Esophagus muscularis mucosa (tissue), 3 donors: Measurements from ENCODE around the gene DPYD.

ENCODE experiments used
- POLR2A ChIP-seq: fragments of 450-650 bp; IDR thresholded peaks from one replicate; pipeline ENCODE4 v1.6.1; 2017; ENCODE audit warnings: antibody characterized with exemption, moderate library complexity, mild to moderate bottlenecking, low read depth
- TF ChIP-seq, protein P1 (sequence below), 3 experiments: fragments of 200-600 bp in 2 of 3; fragments of 450-650 bp in 1 of 3; sonication (generic) in 2 of 3; IDR thresholded peaks; one replicate each; pipeline ENCODE4 v1.5.1; 2017 to 2019; ENCODE audit warnings: antibody characterized with exemption in 3 of 3, mild to moderate bottlenecking in 2 of 3, moderate library complexity in 1 of 3

DNA sequence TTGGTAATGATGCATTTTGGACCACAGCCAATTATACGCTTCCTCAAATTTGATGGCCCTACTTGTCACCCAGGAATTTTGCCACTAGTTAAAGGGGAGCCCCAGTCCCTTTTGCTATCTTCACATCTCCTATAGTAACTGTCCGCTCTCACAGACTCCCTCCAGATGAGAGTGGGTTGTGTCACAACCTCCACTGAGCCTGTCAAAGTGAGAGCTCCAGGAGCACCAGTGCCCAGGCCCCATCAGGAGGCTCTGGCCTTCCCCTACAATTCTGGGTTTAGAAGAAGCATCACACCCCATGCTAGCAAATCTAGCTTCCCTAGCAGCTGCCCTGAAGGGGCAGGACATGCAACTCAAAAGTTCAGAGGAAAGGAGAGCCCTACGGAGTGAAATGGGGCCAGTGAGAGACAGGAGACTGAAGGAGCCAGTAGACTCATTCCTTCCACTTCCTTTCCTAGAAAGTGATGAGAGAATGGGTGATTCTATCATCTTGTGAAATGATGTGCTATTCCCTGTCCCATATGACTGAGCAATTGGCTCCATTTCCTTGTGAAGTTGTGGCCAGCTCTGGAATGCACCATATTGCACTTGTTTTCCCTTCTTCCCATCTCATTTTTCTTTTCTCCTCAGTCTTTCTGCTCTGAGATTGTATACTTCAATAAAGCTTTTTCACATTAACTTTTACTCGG lies 541.3 kb downstream of the DPYD start:
- TF ChIP-seq POLR2A = no peak
- TF ChIP-seq, protein P1, sequence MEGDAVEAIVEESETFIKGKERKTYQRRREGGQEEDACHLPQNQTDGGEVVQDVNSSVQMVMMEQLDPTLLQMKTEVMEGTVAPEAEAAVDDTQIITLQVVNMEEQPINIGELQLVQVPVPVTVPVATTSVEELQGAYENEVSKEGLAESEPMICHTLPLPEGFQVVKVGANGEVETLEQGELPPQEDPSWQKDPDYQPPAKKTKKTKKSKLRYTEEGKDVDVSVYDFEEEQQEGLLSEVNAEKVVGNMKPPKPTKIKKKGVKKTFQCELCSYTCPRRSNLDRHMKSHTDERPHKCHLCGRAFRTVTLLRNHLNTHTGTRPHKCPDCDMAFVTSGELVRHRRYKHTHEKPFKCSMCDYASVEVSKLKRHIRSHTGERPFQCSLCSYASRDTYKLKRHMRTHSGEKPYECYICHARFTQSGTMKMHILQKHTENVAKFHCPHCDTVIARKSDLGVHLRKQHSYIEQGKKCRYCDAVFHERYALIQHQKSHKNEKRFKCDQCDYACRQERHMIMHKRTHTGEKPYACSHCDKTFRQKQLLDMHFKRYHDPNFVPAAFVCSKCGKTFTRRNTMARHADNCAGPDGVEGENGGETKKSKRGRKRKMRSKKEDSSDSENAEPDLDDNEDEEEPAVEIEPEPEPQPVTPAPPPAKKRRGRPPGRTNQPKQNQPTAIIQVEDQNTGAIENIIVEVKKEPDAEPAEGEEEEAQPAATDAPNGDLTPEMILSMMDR (IDR thresholded peaks at IDR 0.05) = no peak
